Endothelial cell of umbilical vein (primary cell): ENCODE data around the gene MCCC1.

Experiments
- POLR2A ChIP-seq: IDR thresholded peaks from 2 replicates; pipeline ENCODE4 v1.6.1; 2012; ENCODE audit warnings: low read depth, mild to moderate bottlenecking, control low read depth, low read length
- POLR2AphosphoS5 ChIP-seq: IDR thresholded peaks from 2 replicates; pipeline ENCODE4 v1.6.1; 2012; ENCODE audit warnings: low read depth, mild to moderate bottlenecking, control low read depth, low read length, moderate library complexity; ENCODE audit not compliant: insufficient read depth
- TF ChIP-seq, protein P1 (sequence below), 2 donors: IDR thresholded peaks; 1 replicate in 1 of 2; 2 replicates in 1 of 2; pipeline ENCODE4 v1.5.1; 2011; ENCODE audit warnings: low read length in 2 of 2, mild to moderate bottlenecking in 2 of 2, moderate library complexity in 2 of 2, control low read depth in 1 of 2, inconsistent platforms in 1 of 2, low read depth in 1 of 2; ENCODE audit not compliant: insufficient read depth in 1 of 2; ENCODE audit errors: extremely low read depth in 1 of 2

GRCh38 chr3:183058351-183058750 lies 40.9 kb downstream of the MCCC1 start:
- TF ChIP-seq, protein P1, sequence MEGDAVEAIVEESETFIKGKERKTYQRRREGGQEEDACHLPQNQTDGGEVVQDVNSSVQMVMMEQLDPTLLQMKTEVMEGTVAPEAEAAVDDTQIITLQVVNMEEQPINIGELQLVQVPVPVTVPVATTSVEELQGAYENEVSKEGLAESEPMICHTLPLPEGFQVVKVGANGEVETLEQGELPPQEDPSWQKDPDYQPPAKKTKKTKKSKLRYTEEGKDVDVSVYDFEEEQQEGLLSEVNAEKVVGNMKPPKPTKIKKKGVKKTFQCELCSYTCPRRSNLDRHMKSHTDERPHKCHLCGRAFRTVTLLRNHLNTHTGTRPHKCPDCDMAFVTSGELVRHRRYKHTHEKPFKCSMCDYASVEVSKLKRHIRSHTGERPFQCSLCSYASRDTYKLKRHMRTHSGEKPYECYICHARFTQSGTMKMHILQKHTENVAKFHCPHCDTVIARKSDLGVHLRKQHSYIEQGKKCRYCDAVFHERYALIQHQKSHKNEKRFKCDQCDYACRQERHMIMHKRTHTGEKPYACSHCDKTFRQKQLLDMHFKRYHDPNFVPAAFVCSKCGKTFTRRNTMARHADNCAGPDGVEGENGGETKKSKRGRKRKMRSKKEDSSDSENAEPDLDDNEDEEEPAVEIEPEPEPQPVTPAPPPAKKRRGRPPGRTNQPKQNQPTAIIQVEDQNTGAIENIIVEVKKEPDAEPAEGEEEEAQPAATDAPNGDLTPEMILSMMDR (IDR thresholded peaks at IDR 0.05; ENCODE audit: extremely low read depth in 1 of 2, insufficient read depth in 1 of 2, low read depth in 1 of 2, low read length in 2 of 2) = no peak
- no peak for TF ChIP-seq POLR2AphosphoS5
- TF ChIP-seq POLR2A = no peak
